Testis (tissue), 3 donors: ENCODE measurements around the gene RIPOR1. TPM values are rescaled to one million over a fixed set of nuclear protein-coding genes. Genes with fewer than 3 reads are reported as not detected.

Experiments used
- DNase-seq: peaks from one replicate; pipeline ENCODE4 v3.0.0-alpha.2; 2019
- H3K27ac ChIP-seq, 2 donors: fragments of 200-600 bp; sonication (generic); one replicate each; pipeline ENCODE4 v1.5.1; 2019
- H3K27me3 ChIP-seq: fragments of 200-600 bp; sonication (generic); one replicate; pipeline ENCODE4 v1.5.1; 2019
- H3K36me3 ChIP-seq: fragments of 200-600 bp; sonication (generic); one replicate; pipeline ENCODE4 v1.5.1; 2017; ENCODE audit warnings: low read depth; ENCODE audit errors: missing control alignments
- H3K4me1 ChIP-seq: fragments of 200-600 bp; sonication (generic); one replicate; pipeline ENCODE4 v1.5.1; 2019
- H3K4me3 ChIP-seq, 2 donors: fragments of 200-600 bp; sonication (generic); one replicate each; pipeline ENCODE4 v1.5.1; 2017 to 2019
- H3K9me3 ChIP-seq: fragments of 200-600 bp; sonication (generic); one replicate; pipeline ENCODE4 v1.5.1; 2017
- CTCF ChIP-seq, 3 experiments: fragments of 450-650 bp in 2 of 3; fragments of 200-600 bp in 1 of 3; sonication (generic) in 1 of 3; IDR thresholded peaks; one replicate each; pipeline ENCODE4 v1.5.1; 2016 to 2019; ENCODE audit warnings: antibody characterized with exemption in 3 of 3, mild to moderate bottlenecking in 2 of 3, moderate library complexity in 1 of 3
- POLR2A ChIP-seq: fragments of 450-650 bp; IDR thresholded peaks from one replicate; pipeline ENCODE4 v1.6.1; 2017; ENCODE audit warnings: antibody characterized with exemption, mild to moderate bottlenecking, moderate library complexity
- WGBS, 2 donors: methylation state at CpG; one replicate each; pipeline ENCODE4 v1.1.5; 2018; 5-methylcytosine and 5-hydroxymethylcytosine counted together
- intact Hi-C: fragments of 100-400 bp; cut with DNase I; formaldehyde crosslinking; loops from one replicate; pipeline ENCODE4 v1.15.1; 2023; ENCODE audit warnings: low total_unique reads
- polyA plus RNA-seq: library from polyadenylated mRNA; stranded (reverse); fragments of 350-450 nt; fragmentation: Illumina TruSeq; extraction: RNeasy Lipid Tissue Mini Kit (QIAGEN cat#74804); gene quantifications from one replicate; pipeline ENCODE4 v1.2.3, GENCODE V29; 2014; ENCODE audit warnings: low read depth, low replicate concordance; ENCODE audit not compliant: insufficient read depth
- total RNA-seq, 2 donors: library from RNA; depleted of rRNA; stranded (reverse); fragments of >200 nt; gene quantifications; one replicate each; pipeline ENCODE4 v1.2.3, GENCODE V29; 2016

The RIPOR1 gene
- total and polyA plus RNA-seq, 3 donors from 2014 or later, result 36.1 to 109 (median 79.4) TPM

GRCh38 chr16:67571981-67572431 lies 43.4 kb downstream of the RIPOR1 start:
- Histone ChIP-seq H3K27me3 (no peaks in the 10 kb centered on the region), H3K36me3 (no peaks in the 10 kb centered on the region), H3K4me1 (no peaks in the 10 kb centered on the region), H3K4me3 (no peak overlapping the region), H3K27ac (no peak overlapping the region), H3K9me3 (no peaks in the 10 kb centered on the region)
- TF ChIP-seq POLR2A (no peak), CTCF (IDR thresholded peaks at IDR 0.05) (no peak)
- 67 to 77% methylated on average over 4 of the region's 4 CpGs for WGBS, 2 donors
- intact Hi-C loops, result loop anchor here (5.0 kb wide), 1 partner anchor 85 kb away; no protein-coding TSS in a partner anchor
- DNase-seq, result no peak

GRCh38 chr16:67579686-67580085 lies 51.1 kb downstream of the RIPOR1 start:
- intact Hi-C loops, result no loop called here
- 89 to 94% methylated on average over 4 of the region's 4 CpGs for WGBS, 2 donors

GRCh38 chr16:67580202-67580601 lies 51.6 kb downstream of the RIPOR1 start:
- Histone ChIP-seq H3K4me1 (no peaks in the 10 kb centered on the region), H3K9me3 (no peaks in the 10 kb centered on the region), H3K4me3 (no peak overlapping the region), H3K27me3 (no peaks in the 10 kb centered on the region), H3K27ac (no peak overlapping the region), H3K36me3 (no peaks in the 10 kb centered on the region)
- intact Hi-C loops, result no loop called here
- no peak for DNase-seq
- TF ChIP-seq POLR2A, result no peak
- TF ChIP-seq CTCF (IDR thresholded peaks at IDR 0.05), result no peak
- 90 to 93% methylated on average over 4 of the region's 4 CpGs for WGBS, 2 donors

More at GRCh38 chr16:67579686-67580085, 51.1 kb downstream of the RIPOR1 start:
- Histone ChIP-seq H3K36me3 (no peaks in the 10 kb centered on the region), H3K9me3 (no peaks in the 10 kb centered on the region), H3K4me3 (no peak overlapping the region), H3K27ac (no peak overlapping the region), H3K4me1 (no peaks in the 10 kb centered on the region), H3K27me3 (no peaks in the 10 kb centered on the region)
- DNase-seq, result no peak
- TF ChIP-seq CTCF (IDR thresholded peaks at IDR 0.05) (no peak), POLR2A (no peak)

- Histone ChIP-seq H3K4me3 (no peak overlapping the region), H3K27ac (no peak overlapping the region), H3K36me3 (no peaks in the 10 kb centered on the region), H3K4me1 (peaks cover 17% of the 10 kb centered on the region), H3K9me3 (no peaks in the 10 kb centered on the region), H3K27me3 (no peaks in the 10 kb centered on the region)
- no peak for DNase-seq
- WGBS, 2 donors, result 86 to 90% methylated on average over 4 of the region's 4 CpGs
- TF ChIP-seq CTCF (IDR thresholded peaks at IDR 0.05) (no peak), POLR2A (no peak)
- intact Hi-C loops, result no loop called here
These were observed 64.7 kb downstream of the RIPOR1 start for GRCh38 chr16:67593288-67593687.

GRCh38 chr16:67593701-67594100 lies 65.1 kb downstream of the RIPOR1 start:
- no peak for DNase-seq
- intact Hi-C loops, result no loop called here
- Histone ChIP-seq H3K9me3 (no peaks in the 10 kb centered on the region), H3K36me3 (no peaks in the 10 kb centered on the region), H3K27ac (no peak overlapping the region), H3K4me3 (no peak overlapping the region), H3K27me3 (no peaks in the 10 kb centered on the region), H3K4me1 (peaks cover 21% of the 10 kb centered on the region)
- no peak for TF ChIP-seq CTCF (IDR thresholded peaks at IDR 0.05)
- TF ChIP-seq POLR2A, result no peak
